Astrocyte of the cerebellum (primary cell): Measurements from ENCODE around the gene PNRC1.

Source experiments
- DNase-seq: peaks from one replicate; pipeline ENCODE4 v3.0.0-alpha.2; 2011; ENCODE audit warnings: low read depth
- H3K4me3 ChIP-seq: 2 replicates; pipeline ENCODE4 v1.5.1; 2011; ENCODE audit warnings: mild to moderate bottlenecking, low read depth, low read length, moderate library complexity
- CTCF ChIP-seq: IDR thresholded peaks from 2 replicates; pipeline ENCODE4 v1.5.1; 2012; ENCODE audit warnings: low read length, low read depth, moderate library complexity, mild to moderate bottlenecking; ENCODE audit errors: missing control alignments
- in situ Hi-C: cut with HindIII; loops from 2 replicates; pipeline ENCODE4 v1.10.0; 2017; ENCODE audit warnings: low sequenced_read_pairs

The PNRC1 gene

GRCh38 chr6:89131599-89131998 is 51.0 kb downstream of the PNRC1 start:
- TF ChIP-seq CTCF = no peak
- no peak for DNase-seq
- in situ Hi-C loops = no loop called here
- no peak overlapping the region for H3K4me3 ChIP-seq

GRCh38 chr6:89132057-89132456 is 51.5 kb downstream of the PNRC1 start:
- TF ChIP-seq CTCF = no peak
- in situ Hi-C loops = no loop called here
- DNase-seq = no peak
- no peak overlapping the region for H3K4me3 ChIP-seq

- TF ChIP-seq CTCF = no peak
- in situ Hi-C loops = no loop called here
- DNase-seq = no peak
- H3K4me3 ChIP-seq = no peak overlapping the region
Observed at GRCh38 chr6:89133981-89134380, 53.4 kb downstream of the PNRC1 start.

GRCh38 chr6:89134723-89135122 is 54.2 kb downstream of the PNRC1 start:
- H3K4me3 ChIP-seq = no peak overlapping the region
- no peak for TF ChIP-seq CTCF
- in situ Hi-C loops = no loop called here
- DNase-seq = no peak
